ENCODE data around the gene ZNF865. TPM values are rescaled to one million over a fixed set of nuclear protein-coding genes. Genes with fewer than 3 reads are reported as not detected.

The ZNF865 gene
- total RNA-seq, 1 experiment from 2014 or later: 5.5 TPM

DNA sequence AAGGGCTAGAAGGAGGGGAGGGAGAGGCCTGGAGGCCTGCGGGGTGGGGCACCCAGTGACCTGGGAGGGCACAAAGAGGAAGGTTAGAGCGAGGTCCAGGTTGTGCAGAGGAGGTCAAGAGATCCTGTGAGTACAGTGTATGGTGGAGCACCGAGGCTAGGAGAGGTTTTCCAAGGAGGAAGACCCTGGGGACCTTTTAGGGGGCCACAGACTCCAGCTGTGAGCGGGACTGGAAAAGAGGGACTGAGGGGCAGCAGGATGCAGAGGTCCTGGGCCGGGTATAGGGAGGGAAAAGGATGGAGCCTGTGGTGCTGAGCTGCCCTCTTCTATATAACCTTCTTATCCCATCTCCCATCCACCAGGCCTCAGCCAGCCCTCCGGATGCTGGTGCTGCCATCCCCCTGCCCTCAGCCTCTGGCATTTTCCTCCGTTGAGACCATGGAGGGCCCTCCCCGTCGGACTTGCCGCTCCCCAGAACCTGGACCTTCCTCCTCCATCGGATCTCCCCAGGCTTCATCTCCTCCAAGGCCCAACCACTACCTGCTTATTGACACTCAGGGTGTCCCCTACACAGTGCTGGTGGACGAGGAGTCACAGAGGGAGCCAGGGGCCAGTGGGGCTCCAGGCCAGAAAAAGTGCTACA is 38.9 kb downstream of the ZNF865 start:
- H2AFZ ChIP-seq (ENCODE audit: low read length): no peak overlapping the region
- peak overlapping the region; percentile 95 for H3K9ac ChIP-seq (ENCODE audit: low read length)
- ChIA-PET POLR2A (ENCODE audit: unreplicated experiment) (no interaction called here), CTCF (interaction anchor here (0.5 kb wide), 1 partner anchor 10 kb away, joined by 3 read pairs; no protein-coding TSS in a partner anchor)
- 0 out of 2 replicates have a peak, but pooled peaks cover 4% of the 10 kb centered on the region for H4K20me1 ChIP-seq (ENCODE audit: low read length)
- peaks cover 47% of the 10 kb centered on the region for H3K4me1 ChIP-seq (ENCODE audit: insufficient read depth, low read length)
- H3K4me2 ChIP-seq (ENCODE audit: low read length): peak overlapping the region; percentile 85
- BruUV-seq (replicated peaks): no TSS peak
- peak overlapping the region; percentile 96 for H3K4me3 ChIP-seq (ENCODE audit: low read length)
- DNase-seq (no peak), ATAC-seq (no peak)
- TF ChIP-seq EZH2 (IDR thresholded peaks at IDR 0.05; ENCODE audit: low read length, unreplicated experiment): no peak
- TF ChIP-seq EZH2phosphoT487 (IDR thresholded peaks at IDR 0.05; ENCODE audit: borderline replicate concordance, low read length): no peak
- TF ChIP-seq, protein P1, sequence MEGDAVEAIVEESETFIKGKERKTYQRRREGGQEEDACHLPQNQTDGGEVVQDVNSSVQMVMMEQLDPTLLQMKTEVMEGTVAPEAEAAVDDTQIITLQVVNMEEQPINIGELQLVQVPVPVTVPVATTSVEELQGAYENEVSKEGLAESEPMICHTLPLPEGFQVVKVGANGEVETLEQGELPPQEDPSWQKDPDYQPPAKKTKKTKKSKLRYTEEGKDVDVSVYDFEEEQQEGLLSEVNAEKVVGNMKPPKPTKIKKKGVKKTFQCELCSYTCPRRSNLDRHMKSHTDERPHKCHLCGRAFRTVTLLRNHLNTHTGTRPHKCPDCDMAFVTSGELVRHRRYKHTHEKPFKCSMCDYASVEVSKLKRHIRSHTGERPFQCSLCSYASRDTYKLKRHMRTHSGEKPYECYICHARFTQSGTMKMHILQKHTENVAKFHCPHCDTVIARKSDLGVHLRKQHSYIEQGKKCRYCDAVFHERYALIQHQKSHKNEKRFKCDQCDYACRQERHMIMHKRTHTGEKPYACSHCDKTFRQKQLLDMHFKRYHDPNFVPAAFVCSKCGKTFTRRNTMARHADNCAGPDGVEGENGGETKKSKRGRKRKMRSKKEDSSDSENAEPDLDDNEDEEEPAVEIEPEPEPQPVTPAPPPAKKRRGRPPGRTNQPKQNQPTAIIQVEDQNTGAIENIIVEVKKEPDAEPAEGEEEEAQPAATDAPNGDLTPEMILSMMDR (conservative IDR thresholded peaks at IDR 0.05; ENCODE audit: low read depth, low read length): no peak
- no peaks in the 10 kb centered on the region for H3K9me3 ChIP-seq (ENCODE audit: low read length)
- no peaks in the 10 kb centered on the region for H3K9me2 ChIP-seq (replicated peaks; ENCODE audit: low read length)
- intact Hi-C loops (cut with micrococcal nuclease): no loop called here
- peaks cover 64% of the 10 kb centered on the region for H3K79me2 ChIP-seq (ENCODE audit: low read length)
- peaks cover 7% of the 10 kb centered on the region for H3F3A ChIP-seq (ENCODE audit: low read length, unreplicated experiment)
- H3K36me3 ChIP-seq (ENCODE audit: low read depth, low read length): peaks cover 14% of the 10 kb centered on the region
- H3K27me3 ChIP-seq (ENCODE audit: low read length): no peaks in the 10 kb centered on the region
- peak overlapping the region; percentile 53; the same call in 1 of the 2 replicates for H3K27ac ChIP-seq (ENCODE audit: low read length)

DNA sequence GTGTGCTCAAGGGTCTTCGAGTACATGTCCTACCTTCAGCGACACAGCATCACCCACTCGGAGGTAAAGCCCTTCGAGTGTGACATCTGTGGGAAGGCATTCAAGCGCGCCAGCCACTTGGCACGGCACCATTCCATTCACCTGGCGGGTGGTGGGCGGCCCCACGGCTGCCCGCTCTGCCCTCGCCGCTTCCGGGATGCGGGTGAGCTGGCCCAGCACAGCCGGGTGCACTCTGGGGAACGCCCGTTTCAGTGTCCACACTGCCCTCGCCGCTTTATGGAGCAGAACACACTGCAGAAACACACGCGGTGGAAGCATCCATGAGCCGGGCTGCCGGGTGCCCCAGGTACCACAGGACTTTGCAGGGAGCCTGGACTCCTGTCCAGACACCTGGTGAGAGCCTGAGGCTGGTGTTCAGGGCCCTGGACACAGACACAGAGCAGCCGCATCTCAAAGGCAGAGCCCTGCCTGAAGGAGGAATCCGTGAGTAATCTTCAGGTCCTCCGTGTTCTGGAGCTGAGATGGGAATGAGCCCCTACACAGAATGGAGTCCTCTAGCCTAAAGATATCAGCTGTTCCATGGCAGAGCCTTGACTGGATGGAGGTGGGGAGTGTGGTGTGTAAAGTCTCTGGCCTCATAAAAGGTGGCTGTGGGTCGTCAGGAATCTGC is 39.5 kb downstream of the ZNF865 start:
- Histone ChIP-seq H3K27me3 (ENCODE audit: low read length) (no peaks in the 10 kb centered on the region), H3K4me1 (ENCODE audit: insufficient read depth, low read length) (peaks cover 45% of the 10 kb centered on the region), H3K79me2 (ENCODE audit: low read length) (peaks cover 58% of the 10 kb centered on the region), H4K20me1 (ENCODE audit: low read length) (0 out of 2 replicates have a peak, but pooled peaks cover 4% of the 10 kb centered on the region), H3K9me2 (replicated peaks; ENCODE audit: low read length) (no peaks in the 10 kb centered on the region), H3K4me3 (ENCODE audit: low read length) (peak overlapping the region; percentile 96), H3K36me3 (ENCODE audit: low read depth, low read length) (peaks cover 14% of the 10 kb centered on the region), H3K9ac (ENCODE audit: low read length) (peak overlapping the region; percentile 95), H3K9me3 (ENCODE audit: low read length) (no peaks in the 10 kb centered on the region), H3K4me2 (ENCODE audit: low read length) (peak overlapping the region; percentile 85), H3F3A (ENCODE audit: low read length, unreplicated experiment) (peaks cover 5% of the 10 kb centered on the region), H3K27ac (ENCODE audit: low read length) (no peak overlapping the region), H2AFZ (ENCODE audit: low read length) (no peak overlapping the region)
- ChIA-PET POLR2A (ENCODE audit: unreplicated experiment) (no interaction called here), CTCF (interaction anchor here (0.5 kb wide), 1 partner anchor 9 kb away, joined by 3 read pairs; no protein-coding TSS in a partner anchor)
- ATAC-seq: no peak
- no peak for DNase-seq
- no peak for TF ChIP-seq EZH2 (IDR thresholded peaks at IDR 0.05; ENCODE audit: low read length, unreplicated experiment)
- TF ChIP-seq, protein P1 (conservative IDR thresholded peaks at IDR 0.05; ENCODE audit: low read depth, low read length): no peak
- TF ChIP-seq EZH2phosphoT487 (IDR thresholded peaks at IDR 0.05; ENCODE audit: borderline replicate concordance, low read length): no peak
- intact Hi-C loops (cut with micrococcal nuclease): no loop called here
- TSS peak; percentile 35 for BruUV-seq (replicated peaks)

- intact Hi-C loops (cut with micrococcal nuclease): no loop called here
- peak overlapping the region; percentile 95; the same call in 1 of the 2 replicates for H3K9ac ChIP-seq (ENCODE audit: low read length)
- BruUV-seq (replicated peaks): no TSS peak
- H3K4me2 ChIP-seq (ENCODE audit: low read length): peak overlapping the region; percentile 85
- H2AFZ ChIP-seq (ENCODE audit: low read length): no peak overlapping the region
- peaks cover 58% of the 10 kb centered on the region for H3K79me2 ChIP-seq (ENCODE audit: low read length)
- H3K9me3 ChIP-seq (ENCODE audit: low read length): no peaks in the 10 kb centered on the region
- no peak overlapping the region for H3K27ac ChIP-seq (ENCODE audit: low read length)
- ATAC-seq (no peak), DNase-seq (no peak)
- peak overlapping the region; percentile 96 for H3K4me3 ChIP-seq (ENCODE audit: low read length)
- TF ChIP-seq EZH2phosphoT487 (IDR thresholded peaks at IDR 0.05; ENCODE audit: borderline replicate concordance, low read length) (no peak), EZH2 (IDR thresholded peaks at IDR 0.05; ENCODE audit: low read length, unreplicated experiment) (no peak)
- TF ChIP-seq, protein P1 (conservative IDR thresholded peaks at IDR 0.05; ENCODE audit: low read depth, low read length): no peak
- no peaks in the 10 kb centered on the region for H3K9me2 ChIP-seq (replicated peaks; ENCODE audit: low read length)
- peaks cover 5% of the 10 kb centered on the region for H3F3A ChIP-seq (ENCODE audit: low read length, unreplicated experiment)
- H3K36me3 ChIP-seq (ENCODE audit: low read depth, low read length): peaks cover 14% of the 10 kb centered on the region
- H4K20me1 ChIP-seq (ENCODE audit: low read length): 0 out of 2 replicates have a peak, but pooled peaks cover 4% of the 10 kb centered on the region
- CTCF ChIA-PET: no interaction called here
- no peaks in the 10 kb centered on the region for H3K27me3 ChIP-seq (ENCODE audit: low read length)
- POLR2A ChIA-PET (ENCODE audit: unreplicated experiment): no interaction called here
- H3K4me1 ChIP-seq (ENCODE audit: insufficient read depth, low read length): peaks cover 40% of the 10 kb centered on the region
Observed at GRCh38 chr19:55645512-55645881, 40.0 kb downstream of the ZNF865 start.

All from PC-3 (cell line).